NT2/D1 (cell line): ENCODE data around the gene MKNK1.

Experiments used
- YY1 ChIP-seq: IDR thresholded peaks from 2 replicates; pipeline ENCODE4 v1.6.1; 2011; ENCODE audit not compliant: insufficient read length, insufficient read depth
- ZNF274 ChIP-seq: IDR thresholded peaks from 2 replicates; pipeline ENCODE4 v1.6.1; 2011; ENCODE audit warnings: mild to moderate bottlenecking, low read depth, low read length

DNA sequence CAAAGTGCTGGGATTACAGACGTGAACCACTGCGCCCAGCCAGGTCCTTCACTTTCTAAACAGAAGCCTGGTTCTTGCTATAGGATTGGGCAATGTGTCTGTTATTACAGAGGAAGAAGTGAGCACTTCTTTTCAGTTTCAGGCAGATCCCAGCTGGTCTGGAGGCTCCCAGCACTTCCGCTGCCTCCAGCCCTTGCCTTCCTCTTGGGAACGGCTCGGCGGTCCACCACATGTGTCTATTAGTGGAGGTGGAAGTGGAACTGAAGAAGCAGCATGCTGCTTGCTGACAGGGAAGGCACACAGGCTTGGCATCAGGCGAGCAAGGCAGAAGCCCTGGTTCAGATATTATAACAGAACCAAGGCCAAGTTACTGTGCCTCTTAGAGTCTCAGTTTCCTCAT is 17.0 kb downstream of the MKNK1 start:
- no peak for TF ChIP-seq YY1
- TF ChIP-seq ZNF274, result no peak
